Measurements from ENCODE around the gene CCDC110. TPM values are rescaled to one million over a fixed set of nuclear protein-coding genes. Genes with fewer than 3 reads are reported as not detected.

Gene CCDC110
- total and polyA plus RNA-seq, 9 of the 15 experiments (the other 6 are each of a cell fraction or from before 2014, with no cell fraction given): 0.04 to 0.35 (median 0.07) TPM; not detected in 4

DNA sequence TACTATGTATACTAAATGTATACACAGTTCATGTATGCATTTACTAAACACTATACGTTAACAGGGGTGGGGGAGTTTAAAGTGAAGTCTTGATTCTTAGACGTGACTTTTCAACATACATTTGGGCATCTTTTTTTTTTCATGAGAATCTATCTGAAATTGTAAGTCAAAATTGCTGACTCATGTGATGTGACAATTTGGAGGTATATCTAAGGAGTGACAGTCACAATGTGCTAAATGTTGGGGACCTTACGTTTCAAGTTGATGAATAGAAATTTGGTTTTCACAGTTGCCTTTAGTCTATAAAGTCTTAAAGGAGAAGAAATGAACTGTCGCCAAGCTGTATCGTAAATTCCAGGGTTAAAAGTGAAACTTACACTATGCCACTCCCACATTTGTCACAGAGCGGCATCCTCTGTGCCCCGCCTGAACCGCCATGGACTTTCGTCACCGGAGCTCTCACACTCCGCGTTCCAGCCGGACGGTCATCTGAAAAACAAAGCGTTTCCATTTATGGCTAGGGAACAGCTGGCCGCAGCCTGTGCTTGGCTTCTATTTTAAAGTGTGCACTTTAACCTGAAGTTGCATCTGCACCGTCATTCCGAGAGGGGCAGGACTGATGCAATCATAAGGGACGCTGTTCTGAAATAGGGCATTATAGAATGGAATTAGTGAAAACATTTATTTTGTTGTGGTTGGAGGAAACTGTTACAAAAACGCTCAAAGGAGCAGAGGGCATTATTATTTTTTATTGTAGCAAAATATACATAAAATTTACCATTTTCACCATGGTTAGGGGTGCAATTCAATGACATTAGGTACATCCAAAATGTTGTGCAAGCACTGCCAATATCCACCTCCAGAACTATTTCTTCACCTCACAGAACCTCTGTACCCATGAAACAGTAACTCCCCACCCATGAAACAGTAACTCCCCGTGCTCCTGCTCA, 32.8 kb upstream of the CCDC110 start (continued):
- no peak for TF ChIP-seq SRSF3 (IDR thresholded peaks at IDR 0.05; ENCODE audit: insufficient read depth, low read length)
- peak; percentile 15 for TF ChIP-seq TBP (optimal IDR thresholded peaks at IDR 0.05; ENCODE audit: low read depth, low read length)
- TF ChIP-seq MEIS2 (IDR thresholded peaks at IDR 0.05; ENCODE audit: partially characterized antibody): peak; percentile 40
- TF ChIP-seq CGGBP1 (CRISPR knock-in tag; IDR thresholded peaks at IDR 0.05): no peak
- peak; percentile 54; the same call in 1 of the 2 replicates for TF ChIP-seq POLR2G (IDR thresholded peaks at IDR 0.05; ENCODE audit: low read depth, low read length)
- peak; percentile 54; the same call in 1 of the 2 replicates for TF ChIP-seq L3MBTL2 (IDR thresholded peaks at IDR 0.05)
- TF ChIP-seq BRF1 (IDR thresholded peaks at IDR 0.05; ENCODE audit: borderline replicate concordance, extremely low read depth, insufficient read length): no peak
- TF ChIP-seq MEF2D (tag; conservative IDR thresholded peaks at IDR 0.05; ENCODE audit: low read depth): peak; percentile 91
- peak; percentile 94 for TF ChIP-seq ATF3 (IDR thresholded peaks at IDR 0.05)
- no peak for TF ChIP-seq ATF3 (CRISPR knock-in tag; conservative IDR thresholded peaks at IDR 0.05)
- TF ChIP-seq, protein P1, sequence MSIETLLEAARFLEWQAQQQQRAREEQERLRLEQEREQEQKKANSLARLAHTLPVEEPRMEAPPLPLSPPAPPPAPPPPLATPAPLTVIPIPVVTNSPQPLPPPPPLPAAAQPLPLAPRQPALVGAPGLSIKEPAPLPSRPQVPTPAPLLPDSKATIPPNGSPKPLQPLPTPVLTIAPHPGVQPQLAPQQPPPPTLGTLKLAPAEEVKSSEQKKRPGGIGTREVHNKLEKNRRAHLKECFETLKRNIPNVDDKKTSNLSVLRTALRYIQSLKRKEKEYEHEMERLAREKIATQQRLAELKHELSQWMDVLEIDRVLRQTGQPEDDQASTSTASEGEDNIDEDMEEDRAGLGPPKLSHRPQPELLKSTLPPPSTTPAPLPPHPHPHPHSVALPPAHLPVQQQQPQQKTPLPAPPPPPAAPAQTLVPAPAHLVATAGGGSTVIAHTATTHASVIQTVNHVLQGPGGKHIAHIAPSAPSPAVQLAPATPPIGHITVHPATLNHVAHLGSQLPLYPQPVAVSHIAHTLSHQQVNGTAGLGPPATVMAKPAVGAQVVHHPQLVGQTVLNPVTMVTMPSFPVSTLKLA (conservative IDR thresholded peaks at IDR 0.05): 0 out of 4 replicates have a peak, but pooled peaks of 1 of the 2 experiments have one; percentile 32
- TF ChIP-seq HES1 (IDR thresholded peaks at IDR 0.05; ENCODE audit: low read depth): no peak
- TF ChIP-seq KDM4B (IDR thresholded peaks at IDR 0.05; ENCODE audit: borderline replicate concordance in 2 of 2, low read depth in 1 of 2): peak in 1 of 2 experiments; percentile 38; a peak in 1 of 4 replicates
- no peak for TF ChIP-seq NFYB (IDR thresholded peaks at IDR 0.05; ENCODE audit: extremely low read depth, insufficient read length)
- TF ChIP-seq, protein P2, sequence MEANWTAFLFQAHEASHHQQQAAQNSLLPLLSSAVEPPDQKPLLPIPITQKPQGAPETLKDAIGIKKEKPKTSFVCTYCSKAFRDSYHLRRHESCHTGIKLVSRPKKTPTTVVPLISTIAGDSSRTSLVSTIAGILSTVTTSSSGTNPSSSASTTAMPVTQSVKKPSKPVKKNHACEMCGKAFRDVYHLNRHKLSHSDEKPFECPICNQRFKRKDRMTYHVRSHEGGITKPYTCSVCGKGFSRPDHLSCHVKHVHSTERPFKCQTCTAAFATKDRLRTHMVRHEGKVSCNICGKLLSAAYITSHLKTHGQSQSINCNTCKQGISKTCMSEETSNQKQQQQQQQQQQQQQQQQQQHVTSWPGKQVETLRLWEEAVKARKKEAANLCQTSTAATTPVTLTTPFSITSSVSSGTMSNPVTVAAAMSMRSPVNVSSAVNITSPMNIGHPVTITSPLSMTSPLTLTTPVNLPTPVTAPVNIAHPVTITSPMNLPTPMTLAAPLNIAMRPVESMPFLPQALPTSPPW (CRISPR knock-in tag; IDR thresholded peaks at IDR 0.05): peak; percentile 45; the same call in 1 of the 2 replicates
- no peak for TF ChIP-seq PHF20 (IDR thresholded peaks at IDR 0.05; ENCODE audit: partially characterized antibody)
- peak; percentile 64; the same call in 1 of the 2 replicates for TF ChIP-seq MYNN (IDR thresholded peaks at IDR 0.05)
- no peak for TF ChIP-seq MYNN (CRISPR knock-in tag; IDR thresholded peaks at IDR 0.05)
- TF ChIP-seq ZFP36 (IDR thresholded peaks at IDR 0.05; ENCODE audit: low read depth, low read length, partially characterized antibody): peak; percentile 16
- no peak for TF ChIP-seq ELK3 (CRISPR knock-in tag; IDR thresholded peaks at IDR 0.05)
- TF ChIP-seq CSDE1 (IDR thresholded peaks at IDR 0.05): peak in 1 of 2 experiments; percentile 14; a peak in 1 of 4 replicates

Data from K562 (cell line).